Ishikawa (cell line): ENCODE results near the gene SLC22A14.

Source experiments
- CEBPB ChIP-seq: IDR thresholded peaks from 2 replicates; pipeline ENCODE4 v1.6.1; 2012
- CREB1 ChIP-seq: IDR thresholded peaks from 2 replicates; pipeline ENCODE4 v1.6.1; 2012; ENCODE audit warnings: low read depth
- EGR1 ChIP-seq: IDR thresholded peaks from 2 replicates; pipeline ENCODE4 v1.6.1; 2012
- EP300 ChIP-seq: IDR thresholded peaks from 2 replicates; pipeline ENCODE4 v1.6.1; 2012; ENCODE audit warnings: borderline replicate concordance
- FOXM1 ChIP-seq: IDR thresholded peaks from 2 replicates; pipeline ENCODE4 v1.6.1; 2012; ENCODE audit warnings: low read depth, borderline replicate concordance
- NFIC ChIP-seq: IDR thresholded peaks from 2 replicates; pipeline ENCODE4 v1.6.1; 2012
- RAD21 ChIP-seq: IDR thresholded peaks from 2 replicates; pipeline ENCODE4 v1.6.1; 2012; ENCODE audit warnings: low read depth
- TAF1 ChIP-seq: IDR thresholded peaks from 2 replicates; pipeline ENCODE4 v1.6.1; 2012; ENCODE audit warnings: low read depth, mild to moderate bottlenecking
- TCF12 ChIP-seq: IDR thresholded peaks from 2 replicates; pipeline ENCODE4 v1.6.1; 2012; ENCODE audit warnings: low read depth
- TEAD4 ChIP-seq: IDR thresholded peaks from 2 replicates; pipeline ENCODE4 v1.6.1; 2012
- USF1 ChIP-seq: IDR thresholded peaks from 2 replicates; pipeline ENCODE4 v1.6.1; 2012
- YY1 ChIP-seq: IDR thresholded peaks from 2 replicates; pipeline ENCODE4 v1.6.1; 2012; ENCODE audit warnings: low read depth
- ZBTB7A ChIP-seq: IDR thresholded peaks from 2 replicates; pipeline ENCODE4 v1.6.1; 2012; ENCODE audit warnings: low read depth
- TF ChIP-seq, protein P1 (sequence below): IDR thresholded peaks from 2 replicates; pipeline ENCODE4 v1.6.1; 2012; ENCODE audit warnings: low read depth, mild to moderate bottlenecking
- TF ChIP-seq, protein P2 (sequence below): IDR thresholded peaks from 2 replicates; pipeline ENCODE4 v1.6.1; 2012

The SLC22A14 gene

DNA sequence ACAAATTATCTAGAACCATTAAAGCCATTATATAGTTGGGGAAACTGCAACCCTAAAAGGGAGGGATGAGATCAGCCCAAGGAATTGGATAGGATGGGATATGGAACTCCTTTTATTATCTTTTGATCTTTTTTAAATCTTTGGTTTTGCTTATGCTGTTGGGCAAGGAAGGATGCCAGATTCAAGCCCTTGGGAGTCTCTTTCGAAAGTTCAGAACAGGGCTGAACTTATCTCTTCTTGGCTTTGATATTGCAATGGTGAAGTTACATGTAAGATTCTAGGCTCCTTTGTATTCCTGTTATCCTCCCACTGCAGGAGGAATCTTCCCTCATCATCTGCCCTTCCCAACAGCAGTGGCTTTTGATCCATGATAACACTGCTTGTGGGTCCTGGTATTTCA lies 26.5 kb upstream of the SLC22A14 start:
- TF ChIP-seq RAD21 (no peak), TCF12 (no peak), TEAD4 (no peak), YY1 (no peak), EP300 (no peak), FOXM1 (no peak), USF1 (no peak), CREB1 (no peak), CEBPB (no peak), NFIC (no peak), EGR1 (no peak), ZBTB7A (no peak), TAF1 (no peak)
- TF ChIP-seq, protein P1, sequence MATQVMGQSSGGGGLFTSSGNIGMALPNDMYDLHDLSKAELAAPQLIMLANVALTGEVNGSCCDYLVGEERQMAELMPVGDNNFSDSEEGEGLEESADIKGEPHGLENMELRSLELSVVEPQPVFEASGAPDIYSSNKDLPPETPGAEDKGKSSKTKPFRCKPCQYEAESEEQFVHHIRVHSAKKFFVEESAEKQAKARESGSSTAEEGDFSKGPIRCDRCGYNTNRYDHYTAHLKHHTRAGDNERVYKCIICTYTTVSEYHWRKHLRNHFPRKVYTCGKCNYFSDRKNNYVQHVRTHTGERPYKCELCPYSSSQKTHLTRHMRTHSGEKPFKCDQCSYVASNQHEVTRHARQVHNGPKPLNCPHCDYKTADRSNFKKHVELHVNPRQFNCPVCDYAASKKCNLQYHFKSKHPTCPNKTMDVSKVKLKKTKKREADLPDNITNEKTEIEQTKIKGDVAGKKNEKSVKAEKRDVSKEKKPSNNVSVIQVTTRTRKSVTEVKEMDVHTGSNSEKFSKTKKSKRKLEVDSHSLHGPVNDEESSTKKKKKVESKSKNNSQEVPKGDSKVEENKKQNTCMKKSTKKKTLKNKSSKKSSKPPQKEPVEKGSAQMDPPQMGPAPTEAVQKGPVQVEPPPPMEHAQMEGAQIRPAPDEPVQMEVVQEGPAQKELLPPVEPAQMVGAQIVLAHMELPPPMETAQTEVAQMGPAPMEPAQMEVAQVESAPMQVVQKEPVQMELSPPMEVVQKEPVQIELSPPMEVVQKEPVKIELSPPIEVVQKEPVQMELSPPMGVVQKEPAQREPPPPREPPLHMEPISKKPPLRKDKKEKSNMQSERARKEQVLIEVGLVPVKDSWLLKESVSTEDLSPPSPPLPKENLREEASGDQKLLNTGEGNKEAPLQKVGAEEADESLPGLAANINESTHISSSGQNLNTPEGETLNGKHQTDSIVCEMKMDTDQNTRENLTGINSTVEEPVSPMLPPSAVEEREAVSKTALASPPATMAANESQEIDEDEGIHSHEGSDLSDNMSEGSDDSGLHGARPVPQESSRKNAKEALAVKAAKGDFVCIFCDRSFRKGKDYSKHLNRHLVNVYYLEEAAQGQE, result no peak
- TF ChIP-seq, protein P2, sequence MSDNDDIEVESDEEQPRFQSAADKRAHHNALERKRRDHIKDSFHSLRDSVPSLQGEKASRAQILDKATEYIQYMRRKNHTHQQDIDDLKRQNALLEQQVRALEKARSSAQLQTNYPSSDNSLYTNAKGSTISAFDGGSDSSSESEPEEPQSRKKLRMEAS, result no peak

DNA sequence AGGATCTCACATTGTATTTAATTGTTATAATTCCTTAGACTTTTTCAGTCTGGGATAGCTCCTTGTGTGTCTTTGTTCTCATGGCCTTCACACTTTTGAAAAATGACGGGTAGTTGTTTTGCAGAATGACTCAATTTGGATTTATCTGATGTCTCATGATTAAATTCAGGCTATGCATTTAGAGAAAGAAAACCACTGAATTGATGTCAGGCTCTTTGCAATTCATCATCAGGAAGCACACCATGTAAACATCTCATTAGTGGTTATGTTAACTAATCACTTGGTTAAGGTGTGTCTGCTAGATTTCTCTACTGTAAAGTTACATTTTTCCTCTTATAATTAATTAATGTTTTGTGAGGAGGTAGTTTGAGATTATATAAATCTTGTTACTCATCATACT lies 24.5 kb upstream of the SLC22A14 start:
- TF ChIP-seq NFIC (no peak), CEBPB (no peak), ZBTB7A (no peak), EP300 (no peak), CREB1 (no peak), EGR1 (no peak), TCF12 (no peak), FOXM1 (no peak)

- no peak for TF ChIP-seq ZBTB7A
- TF ChIP-seq, protein P1, result no peak
- TF ChIP-seq TEAD4, result no peak
- TF ChIP-seq CREB1, result no peak
- TF ChIP-seq TAF1, result no peak
- TF ChIP-seq RAD21, result no peak
- no peak for TF ChIP-seq FOXM1
- TF ChIP-seq EP300, result no peak
- no peak for TF ChIP-seq TCF12
- TF ChIP-seq CEBPB, result no peak
- TF ChIP-seq, protein P2, result no peak
- no peak for TF ChIP-seq NFIC
- TF ChIP-seq EGR1, result no peak
- no peak for TF ChIP-seq USF1
- no peak for TF ChIP-seq YY1
These were observed 21.6 kb upstream of the SLC22A14 start for GRCh38 chr3:38260474-38260873.

GRCh38 chr3:38264353-38264771 lies 17.7 kb upstream of the SLC22A14 start:
- TF ChIP-seq FOXM1, result no peak
- TF ChIP-seq CEBPB, result no peak

DNA sequence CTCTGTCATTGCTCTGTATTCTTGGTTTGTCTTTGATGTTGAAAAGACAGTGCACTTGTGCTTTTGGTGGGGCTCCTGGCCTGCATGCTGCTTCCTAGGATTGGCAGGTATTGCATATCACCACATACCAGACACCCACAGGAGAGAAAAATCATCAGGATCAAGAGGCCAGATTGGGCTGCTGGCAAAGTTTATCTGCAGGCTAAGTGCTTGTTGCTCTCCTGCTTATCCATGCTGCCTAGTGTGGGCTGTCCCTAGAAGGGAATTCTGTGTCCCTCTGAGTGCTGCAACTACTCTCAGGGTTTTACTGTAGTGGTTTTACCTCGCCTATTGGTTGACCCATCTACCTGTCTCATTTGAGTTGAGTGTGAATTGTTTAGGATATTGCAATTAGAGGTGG lies 17.3 kb upstream of the SLC22A14 start:
- no peak for TF ChIP-seq ZBTB7A
- no peak for TF ChIP-seq CREB1
- TF ChIP-seq TAF1, result no peak
- TF ChIP-seq RAD21, result no peak
- no peak for TF ChIP-seq TCF12
- TF ChIP-seq EP300, result no peak
- TF ChIP-seq EGR1, result no peak
- TF ChIP-seq NFIC, result no peak
- TF ChIP-seq, protein P1, result no peak
- TF ChIP-seq USF1, result no peak
- no peak for TF ChIP-seq TEAD4
- no peak for TF ChIP-seq CEBPB
- TF ChIP-seq, protein P2, result no peak
- TF ChIP-seq FOXM1, result no peak
- TF ChIP-seq YY1, result no peak
